ENCODE measurements around the gene TIGD3. TPM values are rescaled to one million over a fixed set of nuclear protein-coding genes. Genes with fewer than 3 reads are reported as not detected.

The TIGD3 gene
- total and polyA plus RNA-seq, 2 of the 13 experiments (the other 11 are each of a cell fraction or from before 2014, with no cell fraction given): 0.49 to 4.9 TPM

GRCh38 chr11:65357856-65358356 lies 3.4 kb downstream of the TIGD3 start (continued):
- TF ChIP-seq ARID3A (IDR thresholded peaks at IDR 0.05; ENCODE audit: low read depth, low read length) (peak; percentile 78; the same call in 1 of the 2 replicates), ZNF615 (CRISPR knock-in tag; IDR thresholded peaks at IDR 0.05; ENCODE audit: borderline replicate concordance) (no peak), HNRNPUL1 (IDR thresholded peaks at IDR 0.05; ENCODE audit: low read depth, low read length) (no peak), HIVEP1 (CRISPR knock-in tag; IDR thresholded peaks at IDR 0.05) (peak; percentile 80), YEATS4 (CRISPR knock-in tag; IDR thresholded peaks at IDR 0.05; ENCODE audit: borderline replicate concordance) (peak; percentile 58; the same call in 1 of the 2 replicates), NCOR1 (IDR thresholded peaks at IDR 0.05; ENCODE audit: borderline replicate concordance, low read length) (peak; percentile 95), ZNF710 (CRISPR knock-in tag; IDR thresholded peaks at IDR 0.05; ENCODE audit: borderline replicate concordance) (peak; percentile 38; the same call in 1 of the 2 replicates), HHEX (CRISPR knock-in tag; IDR thresholded peaks at IDR 0.05) (no peak), RORA (CRISPR knock-in tag; IDR thresholded peaks at IDR 0.05) (no peak), ZNF292 (CRISPR knock-in tag; IDR thresholded peaks at IDR 0.05; ENCODE audit: borderline replicate concordance, low read depth) (peak; percentile 87; the same call in 1 of the 2 replicates), HBP1 (CRISPR knock-in tag; IDR thresholded peaks at IDR 0.05; ENCODE audit: low read depth) (no peak), ZHX1 (CRISPR knock-in tag; IDR thresholded peaks at IDR 0.05; ENCODE audit: low read depth) (no peak), CSRNP1 (CRISPR knock-in tag; IDR thresholded peaks at IDR 0.05) (0 out of 2 replicates have a peak, but pooled peaks have one; percentile 43), ZNF333 (CRISPR knock-in tag; IDR thresholded peaks at IDR 0.05; ENCODE audit: borderline replicate concordance) (no peak), FOXO1 (CRISPR knock-in tag; IDR thresholded peaks at IDR 0.05) (no peak; the same call in 1 of the 2 replicates)
